ENCODE measurements around the gene TPCN2. TPM values are rescaled to one million over a fixed set of nuclear protein-coding genes. Genes with fewer than 3 reads are reported as not detected.

The TPCN2 gene
- total and polyA plus RNA-seq, 2 donors from 2014 or later, result 12.9 to 22.4 TPM

- no peak for TF ChIP-seq CTCF (IDR thresholded peaks at IDR 0.05; ENCODE audit: borderline replicate concordance, extremely low read depth, insufficient read depth)
- peaks cover 0 to 9% (median 0%) of the 10 kb centered on the region in 3 donors for H3K9me3 ChIP-seq (ENCODE audit: control insufficient read depth in 2 of 3, insufficient read depth in 1 of 3, low read length in 3 of 3)
- FAIRE-seq (no peak), DNase-seq (no peak)
- H3K4me3 ChIP-seq (ENCODE audit: low read length in 3 of 3), result no peak overlapping the region
- H3K9ac ChIP-seq (ENCODE audit: low read length in 3 of 3), result no peak overlapping the region
- no peaks in the 10 kb centered on the region for H3K27me3 ChIP-seq (ENCODE audit: control insufficient read depth, insufficient read depth, low read length)
- no peak overlapping the region for H3K27ac ChIP-seq (ENCODE audit: low read depth in 2 of 2, low read length in 2 of 2)
- no peaks in the 10 kb centered on the region for H3K36me3 ChIP-seq (ENCODE audit: control insufficient read depth in 2 of 3, insufficient read depth in 3 of 3, low read length in 3 of 3)
- H3K4me1 ChIP-seq (ENCODE audit: control insufficient read depth in 2 of 3, insufficient read depth in 2 of 3, low read depth in 1 of 3, low read length in 3 of 3), result peaks cover 0 to 18% (median 14%) of the 10 kb centered on the region in 3 donors
- intact Hi-C loops (cut with DNase I), result no loop called here
Observed at GRCh38 chr11:69129053-69129452, 80.3 kb downstream of the TPCN2 start.

GRCh38 chr11:69129647-69130046 is 80.9 kb downstream of the TPCN2 start:
- DNase-seq (peak in 1 of 5 donors; percentile 22), FAIRE-seq (no peak)
- Histone ChIP-seq H3K4me1 (ENCODE audit: control insufficient read depth in 2 of 3, insufficient read depth in 2 of 3, low read depth in 1 of 3, low read length in 3 of 3) (peaks cover 0 to 15% (median 12%) of the 10 kb centered on the region in 3 donors), H3K9me3 (ENCODE audit: control insufficient read depth in 2 of 3, insufficient read depth in 1 of 3, low read length in 3 of 3) (peaks cover 0 to 9% (median 0%) of the 10 kb centered on the region in 3 donors), H3K4me3 (ENCODE audit: low read length in 3 of 3) (no peak overlapping the region), H3K36me3 (ENCODE audit: control insufficient read depth in 2 of 3, insufficient read depth in 3 of 3, low read length in 3 of 3) (no peaks in the 10 kb centered on the region), H3K27ac (ENCODE audit: low read depth in 2 of 2, low read length in 2 of 2) (no peak overlapping the region), H3K9ac (ENCODE audit: low read length in 3 of 3) (no peak overlapping the region), H3K27me3 (ENCODE audit: control insufficient read depth, insufficient read depth, low read length) (no peaks in the 10 kb centered on the region)
- TF ChIP-seq CTCF (IDR thresholded peaks at IDR 0.05; ENCODE audit: borderline replicate concordance, extremely low read depth, insufficient read depth), result no peak
- intact Hi-C loops (cut with DNase I), result no loop called here

GRCh38 chr11:69130654-69131053 is 81.9 kb downstream of the TPCN2 start:
- H3K9ac ChIP-seq (ENCODE audit: low read length in 3 of 3), result no peak overlapping the region
- FAIRE-seq (no peak), DNase-seq (peak in 1 of 5 donors; percentile 37)
- no peak overlapping the region for H3K4me3 ChIP-seq (ENCODE audit: low read length in 3 of 3)
- intact Hi-C loops (cut with DNase I), result no loop called here
- no peaks in the 10 kb centered on the region for H3K27me3 ChIP-seq (ENCODE audit: control insufficient read depth, insufficient read depth, low read length)
- no peaks in the 10 kb centered on the region for H3K36me3 ChIP-seq (ENCODE audit: control insufficient read depth in 2 of 3, insufficient read depth in 3 of 3, low read length in 3 of 3)
- TF ChIP-seq CTCF (IDR thresholded peaks at IDR 0.05; ENCODE audit: borderline replicate concordance, extremely low read depth, insufficient read depth), result no peak
- peaks cover 0 to 15% (median 14%) of the 10 kb centered on the region in 3 donors for H3K4me1 ChIP-seq (ENCODE audit: control insufficient read depth in 2 of 3, insufficient read depth in 2 of 3, low read depth in 1 of 3, low read length in 3 of 3)
- peaks cover 0 to 9% (median 0%) of the 10 kb centered on the region in 3 donors for H3K9me3 ChIP-seq (ENCODE audit: control insufficient read depth in 2 of 3, insufficient read depth in 1 of 3, low read length in 3 of 3)
- H3K27ac ChIP-seq (ENCODE audit: low read depth in 2 of 2, low read length in 2 of 2), result no peak overlapping the region

GRCh38 chr11:69131121-69131566 is 82.4 kb downstream of the TPCN2 start:
- Histone ChIP-seq H3K36me3 (ENCODE audit: control insufficient read depth in 2 of 3, insufficient read depth in 3 of 3, low read length in 3 of 3) (no peaks in the 10 kb centered on the region), H3K27me3 (ENCODE audit: control insufficient read depth, insufficient read depth, low read length) (no peaks in the 10 kb centered on the region), H3K4me1 (ENCODE audit: control insufficient read depth in 2 of 3, insufficient read depth in 2 of 3, low read depth in 1 of 3, low read length in 3 of 3) (peaks cover 0 to 15% (median 14%) of the 10 kb centered on the region in 3 donors), H3K27ac (ENCODE audit: low read depth in 2 of 2, low read length in 2 of 2) (no peak overlapping the region), H3K9ac (ENCODE audit: low read length in 3 of 3) (peak overlapping the region in 1 of 3 donors; percentile 24), H3K9me3 (ENCODE audit: control insufficient read depth in 2 of 3, insufficient read depth in 1 of 3, low read length in 3 of 3) (peaks cover 0 to 9% (median 0%) of the 10 kb centered on the region in 3 donors), H3K4me3 (ENCODE audit: low read length in 3 of 3) (no peak overlapping the region)
- intact Hi-C loops (cut with DNase I), result no loop called here
- peak in 1 of 5 donors; percentile 50 for DNase-seq
- TF ChIP-seq CTCF (IDR thresholded peaks at IDR 0.05; ENCODE audit: borderline replicate concordance, extremely low read depth, insufficient read depth), result no peak
- FAIRE-seq, result no peak
